Measurements from ENCODE around the gene DNMT1.
"Not testable (repeated sequence)": the region's sequence is repeated elsewhere in the genome, so short reads cannot be mapped to it uniquely, and the experiment has no call there.

Gene DNMT1

GRCh38 chr19:10206226-10206885 is 11.6 kb upstream of the DNMT1 start:
- peak; percentile 38 for DNase-seq
- no peak for TF ChIP-seq CTCF (IDR thresholded peaks at IDR 0.05; ENCODE audit: low read depth, low read length, missing control alignments)
- H3K36me3 ChIP-seq (replicated peaks): no peaks in the 10 kb centered on the region
- no peaks in the 10 kb centered on the region for H3K27me3 ChIP-seq (replicated peaks)
- in situ Hi-C loops (cut with HindIII; ENCODE audit: low pct_ligation_motif_present, low sequenced_read_pairs): no loop called here
- H3K27ac ChIP-seq: no peak overlapping the region
- H3K4me3 ChIP-seq (ENCODE audit: low read depth, low read length): no peak overlapping the region

GRCh38 chr19:10205636-10206035 is 10.9 kb upstream of the DNMT1 start:
- H3K27me3 ChIP-seq (replicated peaks): no peaks in the 10 kb centered on the region
- H3K4me3 ChIP-seq (ENCODE audit: low read depth, low read length): no peak overlapping the region
- in situ Hi-C loops (cut with HindIII; ENCODE audit: low pct_ligation_motif_present, low sequenced_read_pairs): no loop called here
- H3K36me3 ChIP-seq (replicated peaks): no peaks in the 10 kb centered on the region
- H3K27ac ChIP-seq: no peak overlapping the region
- no peak for TF ChIP-seq CTCF (IDR thresholded peaks at IDR 0.05; ENCODE audit: low read depth, low read length, missing control alignments)
- no peak for DNase-seq

GRCh38 chr19:10203686-10204085 is 8.9 kb upstream of the DNMT1 start:
- H3K36me3 ChIP-seq (replicated peaks): no peaks in the 10 kb centered on the region
- no peak overlapping the region for H3K27ac ChIP-seq
- in situ Hi-C loops (cut with HindIII; ENCODE audit: low pct_ligation_motif_present, low sequenced_read_pairs): no loop called here
- no peak overlapping the region for H3K4me3 ChIP-seq (ENCODE audit: low read depth, low read length)
- no peak for TF ChIP-seq CTCF (IDR thresholded peaks at IDR 0.05; ENCODE audit: low read depth, low read length, missing control alignments)
- DNase-seq: no peak
- H3K27me3 ChIP-seq (replicated peaks): no peaks in the 10 kb centered on the region

- DNase-seq: no peak
- no peaks in the 10 kb centered on the region for H3K27me3 ChIP-seq (replicated peaks)
- in situ Hi-C loops (cut with HindIII; ENCODE audit: low pct_ligation_motif_present, low sequenced_read_pairs): no loop called here
- no peaks in the 10 kb centered on the region for H3K36me3 ChIP-seq (replicated peaks)
- H3K4me3 ChIP-seq (ENCODE audit: low read depth, low read length): no peak overlapping the region
- no peak overlapping the region for H3K27ac ChIP-seq
- no peak for TF ChIP-seq CTCF (IDR thresholded peaks at IDR 0.05; ENCODE audit: low read depth, low read length, missing control alignments)
Observed at GRCh38 chr19:10201176-10201575, 6.4 kb upstream of the DNMT1 start.

GRCh38 chr19:10200101-10200500 is 5.3 kb upstream of the DNMT1 start:
- in situ Hi-C loops (cut with HindIII; ENCODE audit: low pct_ligation_motif_present, low sequenced_read_pairs); H3K27ac ChIP-seq; H3K27me3 ChIP-seq (replicated peaks); H3K36me3 ChIP-seq (replicated peaks); DNase-seq; H3K4me3 ChIP-seq (ENCODE audit: low read depth, low read length): not testable (repeated sequence)

GRCh38 chr19:10198889-10199644 is 4.3 kb upstream of the DNMT1 start:
- H3K4me3 ChIP-seq (ENCODE audit: low read depth, low read length); H3K27ac ChIP-seq; H3K27me3 ChIP-seq (replicated peaks); DNase-seq; H3K36me3 ChIP-seq (replicated peaks); in situ Hi-C loops (cut with HindIII; ENCODE audit: low pct_ligation_motif_present, low sequenced_read_pairs): not testable (repeated sequence)

- TF ChIP-seq CTCF (IDR thresholded peaks at IDR 0.05; ENCODE audit: low read depth, low read length, missing control alignments): no peak
- H3K27me3 ChIP-seq (replicated peaks): no peaks in the 10 kb centered on the region
- H3K4me3 ChIP-seq (ENCODE audit: low read depth, low read length): peak overlapping the region; percentile 87
- no peaks in the 10 kb centered on the region for H3K36me3 ChIP-seq (replicated peaks)
- in situ Hi-C loops (cut with HindIII; ENCODE audit: low pct_ligation_motif_present, low sequenced_read_pairs): no loop called here
- DNase-seq: no peak
- no peak overlapping the region for H3K27ac ChIP-seq
Observed at GRCh38 chr19:10195199-10195519, 406 bp upstream of the DNMT1 start.
